Subcutaneous adipose tissue (tissue), 4 donors: ENCODE measurements around the gene HNRNPM. TPM values are rescaled to one million over a fixed set of nuclear protein-coding genes. Genes with fewer than 3 reads are reported as not detected.

ENCODE experiments used
- total RNA-seq, 4 donors: library from RNA; depleted of rRNA; stranded (reverse); fragments of >200 nt; gene quantifications; one replicate each; pipeline ENCODE4 v1.1.0, GENCODE V29; 2016
- TF ChIP-seq, protein P1 (sequence below): fragments of 450-650 bp; IDR thresholded peaks from one replicate; pipeline ENCODE4 v1.5.1; 2016; ENCODE audit warnings: low read depth, mild to moderate bottlenecking, control low read depth, antibody characterized with exemption, moderate library complexity

Gene HNRNPM
- total RNA-seq, 4 donors from 2014 or later, result 58.5 to 105 (median 78.0) TPM

GRCh38 chr19:8451885-8452284 lies 7.1 kb downstream of the HNRNPM start:
- TF ChIP-seq, protein P1, sequence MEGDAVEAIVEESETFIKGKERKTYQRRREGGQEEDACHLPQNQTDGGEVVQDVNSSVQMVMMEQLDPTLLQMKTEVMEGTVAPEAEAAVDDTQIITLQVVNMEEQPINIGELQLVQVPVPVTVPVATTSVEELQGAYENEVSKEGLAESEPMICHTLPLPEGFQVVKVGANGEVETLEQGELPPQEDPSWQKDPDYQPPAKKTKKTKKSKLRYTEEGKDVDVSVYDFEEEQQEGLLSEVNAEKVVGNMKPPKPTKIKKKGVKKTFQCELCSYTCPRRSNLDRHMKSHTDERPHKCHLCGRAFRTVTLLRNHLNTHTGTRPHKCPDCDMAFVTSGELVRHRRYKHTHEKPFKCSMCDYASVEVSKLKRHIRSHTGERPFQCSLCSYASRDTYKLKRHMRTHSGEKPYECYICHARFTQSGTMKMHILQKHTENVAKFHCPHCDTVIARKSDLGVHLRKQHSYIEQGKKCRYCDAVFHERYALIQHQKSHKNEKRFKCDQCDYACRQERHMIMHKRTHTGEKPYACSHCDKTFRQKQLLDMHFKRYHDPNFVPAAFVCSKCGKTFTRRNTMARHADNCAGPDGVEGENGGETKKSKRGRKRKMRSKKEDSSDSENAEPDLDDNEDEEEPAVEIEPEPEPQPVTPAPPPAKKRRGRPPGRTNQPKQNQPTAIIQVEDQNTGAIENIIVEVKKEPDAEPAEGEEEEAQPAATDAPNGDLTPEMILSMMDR, result no peak

DNA sequence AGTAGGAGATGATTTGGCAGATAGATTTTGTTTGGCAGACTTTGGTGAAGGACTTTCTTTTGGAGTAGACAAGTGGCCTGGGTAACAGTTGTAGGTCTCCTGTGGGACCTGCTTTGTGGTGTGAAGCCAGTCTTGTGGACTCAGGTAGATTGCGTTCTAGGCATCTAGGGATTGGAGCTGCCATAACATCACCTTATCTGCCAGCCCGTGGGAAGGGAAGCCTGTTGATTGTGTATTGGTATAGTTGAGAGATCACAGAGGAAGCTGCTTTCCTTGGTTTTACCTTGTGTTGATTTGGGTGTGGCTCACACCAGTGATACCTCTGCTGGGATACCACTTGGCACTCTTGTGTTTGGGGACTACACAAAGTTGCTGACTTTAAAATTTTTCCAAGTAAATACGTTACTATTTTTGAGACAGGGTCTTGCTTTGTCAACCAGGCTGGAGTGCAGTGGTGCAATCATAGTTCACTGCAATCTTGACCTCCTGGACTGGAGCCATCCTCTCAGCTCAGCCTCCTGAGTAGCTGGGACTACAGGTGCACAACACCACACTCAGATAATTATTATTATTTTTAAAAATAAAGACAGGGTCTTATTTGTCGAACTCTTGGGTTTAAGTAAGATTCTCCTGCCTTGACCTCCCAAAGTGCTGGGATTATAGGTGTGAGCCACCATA lies 7.8 kb downstream of the HNRNPM start:
- TF ChIP-seq, protein P1, result no peak

DNA sequence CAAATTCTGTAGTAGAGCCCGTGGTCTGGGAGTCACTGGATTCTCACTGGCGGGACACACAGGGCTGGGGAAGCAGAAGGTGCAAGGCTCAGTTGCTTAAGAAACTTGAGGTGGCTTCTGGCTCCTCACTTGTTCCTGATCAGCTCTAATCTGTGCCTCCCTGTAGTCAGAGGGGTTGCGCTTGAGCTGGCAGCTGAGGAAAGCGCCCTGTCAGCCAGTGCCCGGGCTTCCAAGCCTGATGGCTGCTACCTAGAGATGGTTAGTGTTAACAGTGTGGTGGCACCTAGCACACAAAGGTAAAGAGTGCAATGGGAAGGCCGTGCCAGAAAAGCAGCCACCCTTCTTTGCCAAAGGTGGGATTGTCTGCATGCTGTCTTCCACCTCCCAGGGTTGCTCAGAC lies 8.8 kb downstream of the HNRNPM start:
- TF ChIP-seq, protein P1, result no peak

GRCh38 chr19:8454218-8454617 lies 9.4 kb downstream of the HNRNPM start:
- TF ChIP-seq, protein P1, result no peak

GRCh38 chr19:8455018-8455417 lies 10.2 kb downstream of the HNRNPM start:
- TF ChIP-seq, protein P1, result no peak

DNA sequence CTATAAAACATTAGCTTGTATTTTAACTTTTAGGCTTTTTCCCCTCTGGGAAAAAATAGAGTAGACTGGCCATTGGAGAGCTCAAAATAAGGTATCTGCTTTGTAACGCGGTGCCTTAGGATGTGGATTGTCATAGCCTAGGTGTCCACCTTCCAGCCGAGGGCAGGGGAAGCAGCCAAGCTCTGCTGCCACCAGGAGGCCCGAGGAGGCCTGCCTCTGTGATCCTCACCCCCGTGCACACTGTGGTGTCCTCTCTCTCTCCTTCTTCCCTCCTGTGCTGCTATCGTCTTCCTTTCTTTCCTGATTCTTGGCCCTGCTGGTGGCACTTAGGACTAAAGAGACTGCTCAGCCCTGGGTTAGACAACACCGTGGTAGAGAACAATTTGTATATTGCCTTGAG lies 11.3 kb downstream of the HNRNPM start:
- TF ChIP-seq, protein P1, result no peak

- TF ChIP-seq, protein P1, result no peak
Observed at GRCh38 chr19:8457209-8457608, 12.4 kb downstream of the HNRNPM start.
